Heart right ventricle (tissue), 16 donors: ENCODE measurements around the gene UNC5B. TPM values are rescaled to one million over a fixed set of nuclear protein-coding genes. Genes with fewer than 3 reads are reported as not detected.
"Not testable (repeated sequence)": the region's sequence is repeated elsewhere in the genome, so short reads cannot be mapped to it uniquely, and the experiment has no call there.

ENCODE experiments used
- ATAC-seq, 8 donors: fragments of 200-7000 bp; cut with Tn5 transposase; one replicate each; pipeline ENCODE4 v1.9.1; 2020; ENCODE audit warnings: mild to moderate bottlenecking in 8 of 8, moderate library complexity in 8 of 8, moderate number of reproducible peaks in 1 of 8
- DNase-seq, 2 donors: peaks; one replicate each; pipeline ENCODE4 v3.0.0-alpha.2; 2020
- H3K27ac ChIP-seq, 10 donors: fragments of 200-600 bp; sonication (generic) in 2 of 10; one replicate each; pipeline versions ENCODE4 v1.5.0 to v1.8.0; 2020 to 2022; ENCODE audit warnings: mild to moderate bottlenecking in 3 of 10
- H3K27me3 ChIP-seq, 7 donors: fragments of 200-600 bp; one replicate each; pipeline ENCODE4 v1.8.0; 2021 to 2022; ENCODE audit warnings: mild to moderate bottlenecking in 2 of 7
- H3K36me3 ChIP-seq, 9 donors: fragments of 200-600 bp; sonication (generic) in 1 of 9; one replicate each; pipeline versions ENCODE4 v1.5.0 to v1.8.0; 2020 to 2022; ENCODE audit warnings: mild to moderate bottlenecking in 2 of 9
- H3K4me1 ChIP-seq, 9 donors: fragments of 200-600 bp; sonication (generic) in 1 of 9; one replicate each; pipeline versions ENCODE4 v1.5.0 to v1.8.0; 2020 to 2022; ENCODE audit warnings: mild to moderate bottlenecking in 4 of 9
- H3K4me3 ChIP-seq, 10 donors: fragments of 200-600 bp; sonication (generic) in 2 of 10; one replicate each; pipeline versions ENCODE4 v1.5.0 to v1.8.0; 2020 to 2022; ENCODE audit warnings: mild to moderate bottlenecking in 7 of 10, moderate library complexity in 2 of 10
- H3K9me3 ChIP-seq, 11 donors: fragments of 200-600 bp in 10 of 11; sonication (generic) in 2 of 11; one replicate each; pipeline versions ENCODE4 v1.5.0 to v1.8.0; 2013 to 2022; ENCODE audit warnings: mild to moderate bottlenecking in 2 of 11, control low read depth in 1 of 11, moderate library complexity in 1 of 11
- WGBS, 2 donors: extraction: QIAGEN DNeasy Blood & Tissue Kit; methylation state at CpG; one replicate each; pipeline ENCODE4 v1.1.7; 2013; ENCODE audit warnings: inconsistent platforms in 1 of 2; 5-methylcytosine and 5-hydroxymethylcytosine counted together
- intact Hi-C, 10 donors: fragments of 100-400 bp; cut with DNase I; formaldehyde crosslinking; loops; one replicate each; pipeline versions ENCODE4 v1.11.1 to v1.14.2; 2022
- polyA plus RNA-seq, 2 donors: library from polyadenylated mRNA; stranded (reverse); fragments of 200-250 nt; gene quantifications; one replicate each; pipeline ENCODE4 v1.2.3, GENCODE V29; 2013
- total RNA-seq, 10 donors: library from RNA; stranded (reverse); fragmentation: NEBNext Ultra II Directional in 3 of 10; extraction: Animal tissue kit (Norgen Biotek cat#: 25700) in 3 of 10; gene quantifications; one replicate each; pipeline versions ENCODE4 v1.2.1 to v1.2.4, GENCODE V29; 2021 to 2023
- TF ChIP-seq, protein P1 (sequence below), 9 donors: fragments of 200-600 bp; sonication (generic) in 2 of 9; IDR thresholded peaks; one replicate each; pipeline versions ENCODE4 v1.5.0 to v1.8.0; 2021 to 2022; ENCODE audit warnings: antibody characterized with exemption in 9 of 9, mild to moderate bottlenecking in 5 of 9, moderate library complexity in 1 of 9
- donor health status: Arrhythmogenic right ventricular cardiomyopathy.
- donor health status: ischemic (EF 13 %, LVEDD 7.1; RV severe dilation, severe dysfunction).
- donor health status: healthy with polysubstance abuse.
- donor health status: DM: no; HTN: yes; CAD: no.
- donor health status: DM: no; HTN: no; CAD: no.
- donor health status: ischemic (EF 25% LVEDD 6.9; RV normal size, moderate dysfunction).
- donor health status: ischemic (EF 25% LVEDD 5.7; RV mildly dilated, moderate dysfunction).
- donor health status: healthy.
- donor health status: DM: yes; HTN: yes; CAD: no.
- donor health status: Ischemic cardiomyopathy.
- donor health status: ischemic (EF 35%, LVEDD 5.7; RV mildly dilated, moderate dysfunction).
- donor health status: nonischemic (EF 11% LVEDD 7.7; RV severe dilation, severe dysfunction).
- donor health status: DM: yes; HTN: yes; CAD: no.
- donor health status: PGD.
- donor health status: ischemic (EF 29% LVEDD 5.4; RV normal size, mild dysfunction).
- donor health status: nonischemic (EF 23%, LVEDD 6.1; RV moderate dilation, normal function).

UNC5B gene
- total and polyA plus RNA-seq, 12 donors = 3.3 to 20.6 (median 12.1) TPM

DNA sequence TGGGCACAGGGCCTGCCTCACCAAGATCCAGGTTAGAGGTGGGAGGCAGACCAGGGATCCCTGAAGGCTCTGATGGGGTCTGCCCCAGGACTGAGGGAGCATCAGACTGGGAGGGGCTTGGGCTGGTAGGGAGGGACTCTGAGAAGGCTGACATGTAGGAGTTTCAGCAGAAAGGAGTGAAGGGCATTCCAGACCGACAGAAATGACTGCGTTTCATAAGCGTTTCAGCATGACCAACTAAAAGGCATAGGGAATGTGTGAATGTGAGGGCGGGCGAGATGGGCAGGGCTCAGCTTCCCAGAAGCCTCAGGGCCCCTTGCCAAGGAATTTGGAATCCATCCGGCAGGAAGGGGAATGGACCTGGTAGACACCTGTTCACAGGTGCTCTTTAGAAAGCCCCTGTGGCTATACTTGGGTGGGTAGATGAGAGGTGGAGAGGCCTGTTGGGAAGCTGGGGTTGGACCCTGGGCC lies 81.8 kb downstream of the UNC5B start:
- Histone ChIP-seq H3K27ac (no peak overlapping the region), H3K9me3 (no peaks in the 10 kb centered on the region), H3K4me1 (peaks cover 0 to 15% (median 6%) of the 10 kb centered on the region in 9 donors), H3K4me3 (no peak overlapping the region), H3K36me3 (peaks cover 0 to 97% (median 59%) of the 10 kb centered on the region in 9 donors), H3K27me3 (no peaks in the 10 kb centered on the region)
- DNase-seq (no peak), ATAC-seq (no peak)
- intact Hi-C loops = no loop called here
- TF ChIP-seq, protein P1, sequence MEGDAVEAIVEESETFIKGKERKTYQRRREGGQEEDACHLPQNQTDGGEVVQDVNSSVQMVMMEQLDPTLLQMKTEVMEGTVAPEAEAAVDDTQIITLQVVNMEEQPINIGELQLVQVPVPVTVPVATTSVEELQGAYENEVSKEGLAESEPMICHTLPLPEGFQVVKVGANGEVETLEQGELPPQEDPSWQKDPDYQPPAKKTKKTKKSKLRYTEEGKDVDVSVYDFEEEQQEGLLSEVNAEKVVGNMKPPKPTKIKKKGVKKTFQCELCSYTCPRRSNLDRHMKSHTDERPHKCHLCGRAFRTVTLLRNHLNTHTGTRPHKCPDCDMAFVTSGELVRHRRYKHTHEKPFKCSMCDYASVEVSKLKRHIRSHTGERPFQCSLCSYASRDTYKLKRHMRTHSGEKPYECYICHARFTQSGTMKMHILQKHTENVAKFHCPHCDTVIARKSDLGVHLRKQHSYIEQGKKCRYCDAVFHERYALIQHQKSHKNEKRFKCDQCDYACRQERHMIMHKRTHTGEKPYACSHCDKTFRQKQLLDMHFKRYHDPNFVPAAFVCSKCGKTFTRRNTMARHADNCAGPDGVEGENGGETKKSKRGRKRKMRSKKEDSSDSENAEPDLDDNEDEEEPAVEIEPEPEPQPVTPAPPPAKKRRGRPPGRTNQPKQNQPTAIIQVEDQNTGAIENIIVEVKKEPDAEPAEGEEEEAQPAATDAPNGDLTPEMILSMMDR (IDR thresholded peaks at IDR 0.05) = no peak
- WGBS, 2 donors = 91 to 92% methylated on average over 6 of the region's 6 CpGs

DNA sequence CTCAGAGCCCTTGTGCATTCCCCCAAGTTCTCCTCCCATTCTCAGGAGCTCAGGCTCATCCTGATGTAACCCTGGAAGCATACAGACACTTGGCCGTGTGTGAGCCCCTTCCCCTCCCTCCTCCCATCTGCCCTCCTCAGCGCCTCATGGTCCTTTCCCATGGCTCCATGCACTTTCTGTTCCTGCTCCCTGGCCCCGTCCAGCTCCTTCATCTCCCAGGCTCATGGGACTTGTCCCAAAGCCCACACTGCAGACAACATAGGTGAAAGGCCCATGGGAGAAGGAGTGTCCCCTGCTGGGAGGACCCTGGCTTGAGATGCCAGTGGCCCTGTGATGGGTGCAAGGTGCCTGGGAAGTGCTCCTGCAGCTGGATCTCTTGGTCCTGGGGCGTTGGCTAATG lies 82.5 kb downstream of the UNC5B start:
- Histone ChIP-seq H3K4me3 (no peak overlapping the region), H3K36me3 (peaks cover 0 to 99% (median 63%) of the 10 kb centered on the region in 9 donors), H3K4me1 (peaks cover 0 to 10% (median 6%) of the 10 kb centered on the region in 9 donors), H3K9me3 (no peaks in the 10 kb centered on the region), H3K27me3 (no peaks in the 10 kb centered on the region), H3K27ac (no peak overlapping the region)
- TF ChIP-seq, protein P1 (IDR thresholded peaks at IDR 0.05) = no peak
- WGBS, 2 donors = 94 to 96% methylated on average over 4 of the region's 4 CpGs
- DNase-seq = no peak
- ATAC-seq = no peak
- intact Hi-C loops = no loop called here

DNA sequence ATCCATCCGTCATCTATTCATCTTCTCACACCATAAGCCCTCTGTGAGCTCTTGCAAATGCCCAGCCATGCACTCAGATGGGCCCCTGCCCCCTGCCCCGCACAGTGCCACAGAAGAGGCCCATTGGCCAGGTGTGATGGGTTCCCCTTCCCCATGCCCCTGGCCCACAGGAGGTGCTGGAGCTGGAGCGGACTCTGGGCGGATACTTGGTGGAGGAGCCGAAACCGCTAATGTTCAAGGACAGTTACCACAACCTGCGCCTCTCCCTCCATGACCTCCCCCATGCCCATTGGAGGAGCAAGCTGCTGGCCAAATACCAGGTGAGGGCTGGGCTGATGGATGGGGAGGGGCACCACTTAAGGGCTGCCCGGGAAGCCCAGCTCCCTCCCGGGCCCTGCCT lies 83.3 kb downstream of the UNC5B start:
- Histone ChIP-seq H3K36me3 (peaks cover 0 to 98% (median 63%) of the 10 kb centered on the region in 9 donors), H3K4me1 (peaks cover 0 to 2% (median 0%) of the 10 kb centered on the region in 9 donors), H3K4me3 (no peak overlapping the region), H3K9me3 (no peaks in the 10 kb centered on the region), H3K27me3 (no peaks in the 10 kb centered on the region), H3K27ac (no peak overlapping the region)
- WGBS, 2 donors = 94 to 97% methylated on average over 9 of the region's 9 CpGs
- TF ChIP-seq, protein P1 (IDR thresholded peaks at IDR 0.05) = no peak
- DNase-seq (no peak), ATAC-seq (no peak)
- intact Hi-C loops = no loop called here

DNA sequence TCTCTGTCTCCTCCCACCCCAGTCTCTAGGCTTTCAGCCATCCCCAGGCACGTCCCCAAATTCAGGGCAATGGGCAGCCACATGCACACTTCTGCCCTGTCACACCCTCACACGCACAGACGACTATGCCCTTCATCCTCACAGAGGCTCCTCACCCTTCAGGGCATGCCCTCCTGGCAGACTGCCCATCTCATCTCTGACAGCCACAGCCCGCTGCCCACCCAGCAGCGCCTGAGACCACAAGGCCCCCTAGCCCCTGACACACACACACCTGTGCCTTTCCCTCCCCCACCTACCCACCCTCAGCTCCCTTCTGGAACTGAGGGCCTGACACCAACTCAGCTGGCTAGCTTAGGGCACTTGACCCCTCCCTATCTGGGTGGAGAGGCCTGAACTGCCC lies 83.7 kb downstream of the UNC5B start:
- H3K4me3 ChIP-seq = no peak overlapping the region
- H3K9me3 ChIP-seq = no peaks in the 10 kb centered on the region
- TF ChIP-seq, protein P1 (IDR thresholded peaks at IDR 0.05) = no peak
- intact Hi-C loops = no loop called here
- no peaks in the 10 kb centered on the region for H3K4me1 ChIP-seq
- ATAC-seq (no peak), DNase-seq (no peak)
- H3K27me3 ChIP-seq = no peaks in the 10 kb centered on the region
- no peak overlapping the region for H3K27ac ChIP-seq
- 72 to 73% methylated on average over 5 of the region's 5 CpGs for WGBS, 2 donors
- H3K36me3 ChIP-seq = peaks cover 0 to 98% (median 66%) of the 10 kb centered on the region in 9 donors

DNA sequence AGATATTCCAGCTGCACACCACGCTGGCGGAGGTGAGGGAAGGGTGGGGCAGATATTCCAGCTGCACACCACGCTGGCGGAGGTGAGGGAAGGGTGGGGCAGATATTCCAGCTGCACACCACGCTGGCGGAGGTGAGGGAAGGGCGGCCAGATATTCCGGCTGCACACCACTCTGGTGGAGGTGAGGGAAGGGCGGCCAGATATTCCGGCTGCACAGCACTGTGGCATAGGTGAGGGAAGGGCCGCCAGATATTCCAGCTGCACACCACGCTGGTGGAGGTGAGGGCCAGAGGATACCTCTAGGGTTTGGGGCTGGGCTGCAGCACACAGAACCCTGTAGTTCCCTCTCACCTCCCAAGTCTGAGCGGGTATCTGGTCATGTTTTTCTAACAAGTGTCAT lies 84.4 kb downstream of the UNC5B start:
- peaks cover 0 to 98% (median 61%) of the 10 kb centered on the region in 9 donors for H3K36me3 ChIP-seq
- 91 to 92% methylated on average over 10 to 13 of the region's 13 CpGs for WGBS, 2 donors

More for the DNA sequence above, 84.4 kb downstream of the UNC5B start:
- ATAC-seq, intact Hi-C loops, H3K4me3 ChIP-seq, H3K9me3 ChIP-seq, H3K27me3 ChIP-seq, H3K27ac ChIP-seq, H3K4me1 ChIP-seq, DNase-seq: not testable (repeated sequence)
